IPS-18a (cell line): Measurements from ENCODE around the gene MEIOB.
"Not testable (repeated sequence)": the region's sequence is repeated elsewhere in the genome, so short reads cannot be mapped to it uniquely, and the experiment has no call there.

Experiments used
- H3K27ac ChIP-seq: one replicate; pipeline ENCODE4 v1.5.1; 2013; ENCODE audit warnings: low read length
- H3K27me3 ChIP-seq: one replicate; pipeline ENCODE4 v1.6.1; 2013; ENCODE audit warnings: mild to moderate bottlenecking, low read length; ENCODE audit not compliant: control insufficient read depth, insufficient read depth
- H3K36me3 ChIP-seq: one replicate; pipeline ENCODE4 v1.6.1; 2013; ENCODE audit warnings: low read depth, low read length; ENCODE audit not compliant: control insufficient read depth
- H3K4me1 ChIP-seq: one replicate; pipeline ENCODE4 v1.6.1; 2013; ENCODE audit warnings: low read depth, low read length; ENCODE audit not compliant: control insufficient read depth
- H3K4me3 ChIP-seq: one replicate; pipeline ENCODE4 v1.5.1; 2013; ENCODE audit warnings: low read length
- H3K9ac ChIP-seq: one replicate; pipeline ENCODE4 v1.6.1; 2013; ENCODE audit warnings: mild to moderate bottlenecking, low read length, moderate library complexity
- H3K9me3 ChIP-seq: one replicate; pipeline ENCODE4 v1.6.1; 2013; ENCODE audit warnings: low read depth, low read length; ENCODE audit not compliant: control insufficient read depth

MEIOB gene

GRCh38 chr16:1812732-1813163, 59.2 kb downstream of the MEIOB start:
- Histone ChIP-seq H3K27me3 (no peaks in the 10 kb centered on the region), H3K9ac (no peak overlapping the region), H3K27ac (no peak overlapping the region), H3K9me3 (no peaks in the 10 kb centered on the region), H3K4me3 (no peak overlapping the region), H3K4me1 (no peaks in the 10 kb centered on the region), H3K36me3 (no peaks in the 10 kb centered on the region)

GRCh38 chr16:1810536-1810935, 61.4 kb downstream of the MEIOB start:
- H3K27me3 ChIP-seq = no peaks in the 10 kb centered on the region
- no peak overlapping the region for H3K27ac ChIP-seq
- no peaks in the 10 kb centered on the region for H3K9me3 ChIP-seq
- no peaks in the 10 kb centered on the region for H3K36me3 ChIP-seq
- H3K4me1 ChIP-seq = no peaks in the 10 kb centered on the region
- H3K4me3 ChIP-seq = no peak overlapping the region
- H3K9ac ChIP-seq = no peak overlapping the region

- no peak overlapping the region for H3K4me3 ChIP-seq
- no peak overlapping the region for H3K9ac ChIP-seq
- no peaks in the 10 kb centered on the region for H3K27me3 ChIP-seq
- no peaks in the 10 kb centered on the region for H3K36me3 ChIP-seq
- H3K9me3 ChIP-seq = no peaks in the 10 kb centered on the region
- H3K27ac ChIP-seq = no peak overlapping the region
- H3K4me1 ChIP-seq = no peaks in the 10 kb centered on the region
These were observed 61.9 kb downstream of the MEIOB start for GRCh38 chr16:1810106-1810505.

GRCh38 chr16:1809281-1809801, 62.6 kb downstream of the MEIOB start:
- Histone ChIP-seq H3K27me3 (no peaks in the 10 kb centered on the region), H3K27ac (no peak overlapping the region), H3K9ac (no peak overlapping the region), H3K9me3 (no peaks in the 10 kb centered on the region), H3K36me3 (no peaks in the 10 kb centered on the region), H3K4me1 (no peaks in the 10 kb centered on the region), H3K4me3 (no peak overlapping the region)

DNA sequence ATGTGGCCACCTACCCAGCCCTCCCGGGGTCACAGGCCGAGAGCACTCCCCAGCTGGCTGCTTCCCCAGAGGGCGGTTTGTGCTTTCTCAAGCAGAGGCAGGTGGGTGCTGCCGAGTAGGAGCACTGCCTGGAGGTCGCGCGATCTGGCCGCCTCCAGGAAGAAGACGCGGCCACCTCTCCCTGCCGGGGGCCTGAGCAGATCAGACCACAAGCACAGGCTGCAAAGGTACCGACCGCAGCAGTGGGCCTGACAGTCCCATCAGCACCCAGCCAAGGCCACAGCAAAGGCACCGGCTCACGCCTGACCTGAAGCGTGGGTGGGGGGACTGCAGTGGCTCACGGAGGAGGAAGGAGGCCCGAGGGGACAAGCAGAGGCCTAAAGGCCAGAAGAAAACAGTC, 63.3 kb downstream of the MEIOB start:
- Histone ChIP-seq H3K4me1 (no peaks in the 10 kb centered on the region), H3K27me3 (no peaks in the 10 kb centered on the region), H3K9ac (no peak overlapping the region), H3K9me3 (no peaks in the 10 kb centered on the region), H3K27ac (no peak overlapping the region), H3K4me3 (no peak overlapping the region), H3K36me3 (no peaks in the 10 kb centered on the region)

- Histone ChIP-seq H3K4me3 (no peak overlapping the region), H3K27me3 (no peaks in the 10 kb centered on the region), H3K4me1 (no peaks in the 10 kb centered on the region), H3K36me3 (no peaks in the 10 kb centered on the region), H3K9ac (no peak overlapping the region), H3K9me3 (no peaks in the 10 kb centered on the region), H3K27ac (no peak overlapping the region)
These were observed 64.3 kb downstream of the MEIOB start for GRCh38 chr16:1807626-1808025.

DNA sequence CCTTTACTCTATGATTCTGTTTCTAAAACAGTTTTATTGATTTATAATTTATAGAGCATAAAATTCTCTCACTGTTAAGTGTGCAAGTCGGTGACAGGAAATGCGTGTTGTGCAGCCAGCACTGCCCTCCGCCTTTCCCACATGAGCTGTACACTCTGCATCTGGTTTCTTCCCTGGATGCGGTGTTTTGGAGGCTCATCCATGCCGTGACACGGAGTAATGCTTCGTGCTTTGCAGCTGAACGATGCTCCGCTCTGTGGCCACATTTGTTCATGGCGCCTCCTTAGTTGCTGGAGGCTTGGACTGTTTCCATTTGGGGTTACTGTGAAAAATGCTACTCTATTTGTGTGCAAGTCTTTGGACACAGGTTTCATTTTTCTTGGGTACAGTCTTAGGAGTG, 71.3 kb downstream of the MEIOB start:
- no peak overlapping the region for H3K4me3 ChIP-seq
- H3K9me3 ChIP-seq = peaks cover 14% of the 10 kb centered on the region
- H3K27me3 ChIP-seq = no peaks in the 10 kb centered on the region
- no peak overlapping the region for H3K27ac ChIP-seq
- no peaks in the 10 kb centered on the region for H3K36me3 ChIP-seq
- H3K9ac ChIP-seq = no peak overlapping the region
- no peaks in the 10 kb centered on the region for H3K4me1 ChIP-seq

DNA sequence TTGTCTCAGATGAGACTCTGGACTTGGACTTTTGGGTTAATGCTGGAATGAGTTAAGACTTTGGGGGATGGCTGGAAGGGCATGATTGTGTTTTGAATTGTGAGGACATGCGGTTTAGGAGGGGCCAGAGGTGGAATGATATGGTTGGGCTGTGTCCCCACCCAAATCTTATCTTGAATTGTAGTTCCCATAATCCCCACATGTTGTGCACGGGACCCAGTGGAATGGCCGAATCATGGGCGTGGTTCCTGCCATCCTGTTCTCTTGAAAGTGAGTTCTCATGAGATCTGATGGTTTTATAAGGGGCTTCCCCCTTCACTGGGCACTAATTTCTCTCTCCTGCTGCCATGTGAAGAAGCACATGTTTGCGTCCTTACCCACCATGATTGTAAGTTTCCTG, 72.7 kb downstream of the MEIOB start:
- not testable (repeated sequence) for H3K36me3 ChIP-seq, H3K27ac ChIP-seq, H3K9ac ChIP-seq, H3K4me1 ChIP-seq, H3K27me3 ChIP-seq, H3K4me3 ChIP-seq
- peaks cover 14% of the 10 kb centered on the region for H3K9me3 ChIP-seq

DNA sequence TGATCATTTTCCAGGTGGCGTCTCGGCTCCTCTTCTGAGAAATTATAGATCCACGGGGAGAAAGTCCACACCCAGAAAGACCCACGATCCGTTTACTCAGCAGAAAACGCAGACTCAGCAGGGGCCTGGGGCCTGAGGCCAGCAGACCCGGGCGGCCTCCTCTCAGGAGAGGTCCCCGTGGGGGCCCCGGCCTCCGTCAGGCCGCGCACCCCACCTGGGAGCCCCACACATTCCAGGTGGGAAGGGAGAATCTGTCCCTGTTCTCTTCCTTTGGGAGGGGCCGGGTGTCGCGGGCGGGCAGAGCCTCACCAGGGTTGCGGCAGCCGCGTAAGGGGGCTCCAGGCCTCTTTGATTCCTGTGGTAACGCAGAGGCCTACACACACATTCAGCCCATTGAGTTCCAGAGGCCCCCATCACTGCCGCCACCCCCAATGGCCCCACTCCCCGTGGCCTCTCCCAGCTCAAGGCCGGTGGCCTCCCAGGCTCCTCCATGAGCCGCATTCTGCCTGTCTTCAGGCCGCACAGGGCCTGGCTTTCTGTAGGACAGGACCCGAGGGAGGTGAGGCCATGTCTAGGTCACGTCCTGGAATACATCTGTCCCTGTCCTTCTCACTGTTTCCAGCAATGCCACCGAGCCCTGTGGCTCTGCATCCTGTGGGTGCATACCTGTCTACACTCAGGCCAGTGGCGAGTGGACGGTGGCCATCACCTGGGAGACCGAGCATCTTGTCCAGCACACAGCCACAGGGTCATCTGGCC, 76.9 kb downstream of the MEIOB start:
- Histone ChIP-seq H3K9me3 (peaks cover 11% of the 10 kb centered on the region), H3K9ac (no peak overlapping the region), H3K27me3 (no peaks in the 10 kb centered on the region), H3K4me1 (no peaks in the 10 kb centered on the region), H3K36me3 (no peaks in the 10 kb centered on the region), H3K4me3 (no peak overlapping the region), H3K27ac (no peak overlapping the region)

- Histone ChIP-seq H3K27ac (no peak overlapping the region), H3K4me3 (no peak overlapping the region), H3K9me3 (peaks cover 11% of the 10 kb centered on the region), H3K36me3 (no peaks in the 10 kb centered on the region), H3K4me1 (no peaks in the 10 kb centered on the region), H3K9ac (no peak overlapping the region), H3K27me3 (no peaks in the 10 kb centered on the region)
These were observed 77.6 kb downstream of the MEIOB start for GRCh38 chr16:1794221-1794871.

DNA sequence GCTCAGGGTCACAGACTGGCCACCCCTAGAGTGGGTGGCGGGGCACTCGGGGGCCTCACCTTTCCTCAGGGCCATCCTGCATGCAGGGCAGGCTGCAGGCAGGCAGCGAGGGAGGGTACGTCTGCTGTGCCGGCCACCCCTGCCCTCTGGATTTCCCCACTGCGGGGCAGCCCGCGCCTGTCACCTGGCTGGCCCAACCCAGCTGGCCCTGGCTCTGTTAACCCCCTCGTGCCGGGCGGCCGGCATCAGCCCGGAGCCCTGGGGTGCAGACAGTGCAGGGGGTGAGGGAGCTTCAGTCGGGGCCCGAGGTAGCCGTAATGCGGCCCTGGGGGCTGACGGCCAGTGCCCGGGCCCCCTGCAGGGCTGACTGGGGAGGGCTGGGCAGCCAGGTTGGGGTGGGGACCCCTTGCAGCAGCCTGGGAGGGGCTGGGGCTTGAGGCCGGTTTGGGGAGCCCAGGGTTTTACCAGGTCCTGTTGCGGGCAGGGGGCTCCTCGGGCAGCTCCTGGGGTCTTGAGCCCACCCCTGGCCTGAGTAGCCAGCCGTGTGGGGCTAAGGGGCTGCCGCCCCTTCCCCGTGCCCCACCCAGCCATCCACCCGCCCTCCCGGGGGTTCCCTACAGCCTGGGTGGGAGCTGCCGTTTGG, 78.3 kb downstream of the MEIOB start, which contains the start of gene IGFALS:
Gene IGFALS, minus strand, starts transcription at position 128 of the 643 bp plus-strand sequence. Its CDS starts 53 bp downstream, at position 75.
- Histone ChIP-seq H3K4me1 (no peaks in the 10 kb centered on the region), H3K9ac (no peak within 1 kb of the TSS), H3K4me3 (no peak within 1 kb of the TSS), H3K9me3 (peaks cover 8% of the 10 kb centered on the region), H3K27me3 (no peaks in the 10 kb centered on the region), H3K27ac (no peak within 1 kb of the TSS), H3K36me3 (peaks cover 6% of the 10 kb centered on the region)
